Activated CD4-positive, alpha-beta T cell treated with anti-CD3 and anti-CD28 coated beads, Interleukin-2, amount 50 U/mL, for 1 hour (primary cell): Measurements from ENCODE around the gene CACNA1H.
"Not testable (repeated sequence)": the region's sequence is repeated elsewhere in the genome, so short reads cannot be mapped to it uniquely, and the experiment has no call there.

ENCODE experiments used
- DNase-seq: peaks from one replicate; pipeline ENCODE4 v3.0.0-alpha.2; 2020

Gene CACNA1H

DNA sequence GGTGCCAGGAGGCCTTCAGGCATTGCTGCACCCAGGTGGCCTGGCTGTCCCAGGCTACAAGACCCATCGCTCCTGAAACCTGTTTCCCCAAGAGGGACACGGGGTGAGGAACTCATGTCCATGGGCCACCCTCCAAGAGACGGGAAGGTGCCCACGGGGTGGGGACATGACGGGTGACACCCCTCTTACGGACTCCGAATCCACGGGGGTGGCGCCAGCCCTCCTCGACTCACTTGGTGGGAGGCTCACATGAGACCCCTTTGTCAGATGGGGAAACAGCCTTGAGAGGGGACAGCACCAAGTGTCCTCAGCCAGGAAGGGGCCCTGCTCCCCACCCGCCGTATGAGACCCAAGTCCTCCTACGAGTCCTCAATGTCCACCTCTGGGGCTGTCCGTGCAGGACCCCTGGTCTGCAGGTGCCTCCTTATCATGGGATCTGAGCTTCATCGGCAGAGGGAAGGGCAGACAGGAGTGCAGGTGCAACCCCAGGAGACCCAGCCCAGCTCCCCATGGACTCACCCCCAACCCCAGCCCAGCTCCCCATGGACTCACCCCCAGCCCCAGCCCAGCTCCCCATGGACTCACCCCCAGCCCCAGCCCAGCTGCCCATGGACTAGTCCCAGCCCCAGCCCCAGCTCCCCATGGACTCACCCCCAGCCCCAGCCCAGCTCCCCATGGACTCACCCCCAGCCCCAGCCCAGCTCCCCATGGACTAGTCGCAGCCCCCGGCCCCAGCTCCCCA, 77.7 kb downstream of the CACNA1H start:
- DNase-seq: not testable (repeated sequence)

DNA sequence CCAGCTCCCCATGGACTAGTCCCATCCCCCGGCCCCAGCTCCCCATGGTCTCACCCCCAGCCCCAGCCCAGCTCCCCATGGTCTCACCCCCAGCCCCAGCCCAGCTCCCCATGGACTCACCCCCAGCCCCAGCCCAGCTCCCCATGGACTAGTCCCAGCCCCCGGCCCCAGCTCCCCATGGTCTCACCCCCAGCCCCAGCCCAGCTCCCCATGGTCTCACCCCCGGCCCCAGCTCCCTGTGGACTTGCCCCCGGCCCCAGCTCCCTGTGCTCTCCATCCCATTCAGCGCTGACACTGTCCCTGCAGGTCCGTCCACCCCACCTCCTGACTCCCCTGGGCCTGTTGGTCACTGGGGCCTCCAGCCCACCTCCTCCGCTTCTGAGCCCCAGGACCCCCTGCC, 78.4 kb downstream of the CACNA1H start:
- not testable (repeated sequence) for DNase-seq

- DNase-seq: not testable (repeated sequence)
Observed at GRCh38 chr16:1232049-1232748, 79.3 kb downstream of the CACNA1H start.

DNA sequence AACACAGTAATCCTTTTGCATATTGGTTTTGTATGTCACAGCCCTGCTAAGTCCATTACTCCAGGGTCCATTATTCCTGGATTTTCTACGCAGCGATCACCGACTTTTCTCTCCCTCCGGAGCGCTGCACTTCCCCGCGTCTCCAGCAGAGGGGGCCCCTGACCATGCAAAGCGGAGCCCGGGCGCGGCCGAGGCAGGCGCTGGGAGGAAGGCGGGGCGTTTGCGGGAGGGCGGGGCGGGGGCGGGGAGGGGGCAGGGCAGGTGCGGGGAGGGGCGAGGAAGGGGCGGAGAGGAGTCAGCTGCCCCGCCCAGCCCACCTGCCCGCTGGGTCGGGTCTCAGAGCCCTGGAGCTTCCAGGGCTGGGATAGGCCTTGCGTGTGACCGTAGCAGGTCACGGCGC, 83.8 kb downstream of the CACNA1H start:
- DNase-seq: not testable (repeated sequence)

GRCh38 chr16:1237990-1238389, 85.1 kb downstream of the CACNA1H start:
- DNase-seq: no peak

DNA sequence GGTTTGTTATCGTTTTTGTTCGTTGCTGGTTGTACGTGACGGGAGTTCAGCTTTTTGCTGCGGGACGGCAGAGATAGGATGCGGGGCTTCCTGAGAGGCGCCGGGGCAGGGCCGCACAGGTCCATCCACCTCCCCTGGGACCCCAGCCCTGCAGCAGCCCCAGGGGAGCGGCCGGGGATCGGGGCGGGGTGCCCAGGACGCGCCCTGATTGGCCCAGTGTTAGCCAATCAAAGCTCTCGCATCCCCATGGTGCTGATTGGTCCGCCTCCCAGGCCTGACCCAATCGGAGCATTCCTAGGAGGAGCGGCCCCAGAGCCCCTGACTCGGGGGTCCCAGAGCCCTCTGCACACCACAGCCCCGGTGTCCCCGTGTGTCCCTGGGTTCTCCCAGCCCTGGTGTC, 86.0 kb downstream of the CACNA1H start:
- not testable (repeated sequence) for DNase-seq

- not testable (repeated sequence) for DNase-seq
Observed at GRCh38 chr16:1239575-1239974, 86.7 kb downstream of the CACNA1H start.

- DNase-seq: not testable (repeated sequence)
Observed at GRCh38 chr16:1240436-1240835, 87.5 kb downstream of the CACNA1H start, which contains the start of gene TPSAB1. Gene TPSAB1 (plus strand): TSS chr16:1240705. CDS start chr16:1240939, 234 bp downstream.

DNA sequence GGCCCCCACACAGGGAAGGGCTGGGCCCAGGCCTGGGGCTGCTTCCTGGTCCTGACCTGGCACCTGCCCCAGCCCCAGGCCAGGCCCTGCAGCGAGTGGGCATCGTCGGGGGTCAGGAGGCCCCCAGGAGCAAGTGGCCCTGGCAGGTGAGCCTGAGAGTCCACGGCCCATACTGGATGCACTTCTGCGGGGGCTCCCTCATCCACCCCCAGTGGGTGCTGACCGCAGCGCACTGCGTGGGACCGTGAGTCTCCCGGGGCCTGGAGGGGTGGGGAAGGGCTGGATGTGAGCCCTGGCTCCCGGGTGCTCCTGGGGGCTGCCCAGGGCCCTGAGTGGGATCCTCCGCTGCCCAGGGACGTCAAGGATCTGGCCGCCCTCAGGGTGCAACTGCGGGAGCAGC, 88.2 kb downstream of the CACNA1H start:
- DNase-seq: not testable (repeated sequence)

DNA sequence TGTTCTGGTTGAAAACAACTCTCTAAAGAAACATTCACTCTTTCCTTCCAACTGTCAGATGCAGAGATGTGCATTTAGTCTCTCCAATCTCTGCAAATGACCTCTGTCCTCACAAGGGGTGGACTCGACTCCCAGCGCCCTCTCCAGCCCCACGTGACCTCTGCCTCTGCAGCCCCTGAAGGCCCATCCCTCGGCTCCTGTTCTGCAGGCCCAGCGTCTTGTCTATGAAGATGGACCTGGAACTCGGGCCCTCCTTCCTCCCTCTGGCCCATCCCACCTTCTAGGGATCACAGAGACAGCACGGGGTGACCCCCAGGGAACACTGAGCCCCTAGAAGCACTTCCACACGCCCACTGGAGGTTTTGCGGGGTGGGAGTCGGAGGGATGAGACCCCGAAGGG, 90.5 kb downstream of the CACNA1H start:
- DNase-seq: not testable (repeated sequence)

GRCh38 chr16:1243907-1244850, 91.3 kb downstream of the CACNA1H start:
- DNase-seq: not testable (repeated sequence)

DNA sequence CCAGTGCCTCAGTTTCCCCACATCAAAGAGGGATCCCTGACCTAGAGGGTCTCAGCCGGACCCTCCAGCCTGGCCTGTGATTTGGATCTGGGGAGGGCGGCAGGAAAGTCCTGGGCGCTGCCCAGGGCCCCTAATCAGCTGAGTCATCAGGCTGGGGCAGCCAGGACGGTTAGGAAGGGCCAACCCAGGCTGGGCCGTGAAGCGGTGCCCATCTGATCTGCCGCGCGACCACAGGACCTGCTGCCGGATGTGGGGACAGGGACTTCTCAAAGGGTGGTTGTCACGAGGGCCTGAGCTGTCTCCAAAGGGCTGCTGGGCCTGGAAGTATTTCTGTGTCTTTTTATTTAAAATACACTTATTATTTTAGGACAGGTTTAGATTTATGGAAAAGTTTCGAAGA, 92.0 kb downstream of the CACNA1H start:
- DNase-seq: no peak

DNA sequence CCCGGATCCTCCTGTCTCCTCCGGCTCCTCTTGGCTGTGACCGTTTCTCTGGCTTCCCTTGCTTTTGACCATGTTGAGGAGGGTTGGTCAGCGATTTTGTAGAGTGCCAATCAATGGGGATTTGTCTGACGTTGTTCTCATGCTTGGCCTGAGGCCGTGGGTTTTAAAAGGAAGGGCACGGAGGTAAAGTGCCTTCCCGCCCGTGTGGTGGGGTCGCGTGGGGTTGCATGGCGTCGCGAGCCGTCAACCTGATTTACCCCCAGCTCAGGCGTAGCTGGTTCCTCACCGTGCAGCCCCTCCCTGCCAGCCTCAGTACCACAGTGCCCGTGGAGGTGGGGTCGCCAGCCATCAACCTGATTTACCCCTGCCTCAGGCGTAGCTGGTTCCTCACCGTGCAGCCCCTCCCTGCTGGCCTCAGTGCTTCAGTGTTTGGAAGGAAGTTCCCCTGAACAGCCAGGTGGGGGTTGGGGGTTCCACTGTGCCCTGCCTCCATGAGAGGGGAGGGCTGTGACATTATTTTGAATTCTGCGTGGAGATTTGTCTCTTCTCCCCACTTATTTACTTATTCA, 92.6 kb downstream of the CACNA1H start:
- DNase-seq: no peak

- not testable (repeated sequence) for DNase-seq
Observed at GRCh38 chr16:1247903-1248537, 95.1 kb downstream of the CACNA1H start.

GRCh38 chr16:1249031-1249755, 96.3 kb downstream of the CACNA1H start:
- DNase-seq: not testable (repeated sequence)

DNA sequence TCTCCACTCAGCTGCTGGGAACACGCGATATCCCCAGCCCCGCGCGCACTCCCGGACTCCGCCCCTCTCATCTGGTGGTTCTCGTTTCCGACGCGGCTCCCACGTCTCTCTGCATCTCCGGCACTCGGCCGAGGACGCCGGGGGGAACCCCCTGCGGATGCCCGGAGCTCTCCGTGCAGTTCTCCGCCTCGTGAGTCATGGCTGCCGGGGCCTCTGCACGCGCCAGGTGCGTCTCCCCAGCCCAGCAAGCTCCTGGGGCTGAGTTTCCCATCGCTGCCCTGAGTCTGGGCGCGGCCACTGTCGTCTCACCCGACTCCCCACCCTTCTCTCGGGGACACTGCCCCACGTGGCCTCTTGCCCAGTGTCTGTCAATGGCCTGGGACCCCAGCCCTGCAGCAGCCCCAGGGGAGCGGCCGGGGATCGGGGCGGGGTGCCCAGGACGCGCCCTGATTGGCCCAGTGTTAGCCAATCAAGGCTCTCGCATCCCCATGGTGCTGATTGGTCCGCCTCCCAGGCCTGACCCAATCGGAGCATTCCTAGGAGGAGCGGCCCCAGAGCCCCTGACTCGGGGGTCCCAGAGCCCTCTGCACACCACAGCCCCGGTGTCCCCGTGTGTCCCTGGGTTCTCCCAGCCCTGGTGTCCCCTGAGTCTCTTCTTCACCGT, 100.9 kb downstream of the CACNA1H start:
- DNase-seq: not testable (repeated sequence)

- DNase-seq: not testable (repeated sequence)
Observed at GRCh38 chr16:1254821-1255220, 101.9 kb downstream of the CACNA1H start.

DNA sequence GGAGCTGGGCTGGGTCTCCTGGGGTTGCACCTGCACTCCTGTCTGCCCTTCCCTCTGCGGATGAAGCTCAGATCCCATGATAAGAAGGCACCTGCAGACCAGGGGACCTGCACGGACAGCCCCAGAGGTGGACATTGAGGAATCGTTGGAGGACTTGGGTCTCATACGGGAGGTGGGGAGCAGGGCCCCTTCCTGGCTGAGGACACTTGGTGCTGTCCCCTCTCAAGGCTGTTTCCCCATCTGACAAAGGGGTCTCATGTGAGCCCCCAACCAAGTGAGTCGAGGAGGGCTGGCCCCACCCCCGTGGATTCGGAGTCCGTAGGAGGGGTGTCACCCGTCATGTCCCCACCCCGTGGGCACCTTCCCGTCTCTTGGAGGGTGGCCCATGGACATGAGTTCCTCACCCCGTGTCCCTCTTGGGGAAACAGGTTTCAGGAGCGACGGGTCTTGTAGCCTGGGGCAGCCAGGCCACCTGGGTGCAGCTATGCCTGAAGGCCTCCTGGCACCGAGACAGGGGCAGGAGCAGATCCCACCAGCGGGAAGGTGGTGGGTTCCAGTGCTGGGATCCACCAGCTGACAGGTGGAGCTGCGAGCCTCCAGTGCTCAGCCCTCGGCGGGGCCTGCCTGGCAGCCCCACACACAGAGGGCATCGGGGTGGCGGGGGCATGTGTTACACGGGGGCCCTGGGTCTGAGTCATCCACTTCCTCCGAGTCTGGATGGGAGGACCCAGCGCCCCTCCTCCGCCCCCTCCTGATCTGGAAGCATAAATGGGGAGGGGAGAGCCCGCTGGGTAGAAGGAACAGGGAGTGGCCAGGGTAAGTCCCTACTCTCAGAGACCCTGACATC, 102.6 kb downstream of the CACNA1H start, which contains the start of gene TPSD1:
TPSD1 (plus strand) TSS at position 794 of the 847 bp plus-strand sequence. CDS start 212 bp downstream, outside the sequence.
- DNase-seq: not testable (repeated sequence)

- not testable (repeated sequence) for DNase-seq
Observed at GRCh38 chr16:1256296-1256873, 103.5 kb downstream of the CACNA1H start.
